GM19397 (cell line): ENCODE measurements around the gene CPXM2.

Experiments
- ATAC-seq: cut with Tn5 transposase; IDR thresholded peaks from one replicate; pipeline ENCODE4 v1.9.1; 2021; ENCODE audit warnings: mild to moderate bottlenecking, moderate library complexity; ENCODE audit not compliant: unreplicated experiment

Gene CPXM2

GRCh38 chr10:123778719-123779517 lies 112.7 kb downstream of the CPXM2 start:
- no peak for ATAC-seq

GRCh38 chr10:123777881-123778280 lies 113.7 kb downstream of the CPXM2 start:
- ATAC-seq = no peak

- ATAC-seq = no peak
Measured at GRCh38 chr10:123774132-123774742, 117.4 kb downstream of the CPXM2 start.

- no peak for ATAC-seq
Measured at GRCh38 chr10:123772645-123773508, 118.7 kb downstream of the CPXM2 start.

- ATAC-seq = no peak
Measured at GRCh38 chr10:123771877-123772644, 119.5 kb downstream of the CPXM2 start.

- no peak for ATAC-seq
Measured at GRCh38 chr10:123769647-123770046, 122.0 kb downstream of the CPXM2 start.

GRCh38 chr10:123766761-123767160 lies 124.8 kb downstream of the CPXM2 start:
- no peak for ATAC-seq

GRCh38 chr10:123766012-123766411 lies 125.6 kb downstream of the CPXM2 start:
- no peak for ATAC-seq

GRCh38 chr10:123761666-123762230 lies 129.9 kb downstream of the CPXM2 start:
- no peak for ATAC-seq

GRCh38 chr10:123761038-123761428 lies 130.6 kb downstream of the CPXM2 start:
- ATAC-seq = no peak

GRCh38 chr10:123760356-123761037 lies 131.1 kb downstream of the CPXM2 start:
- no peak for ATAC-seq

GRCh38 chr10:123759501-123760031 lies 132.0 kb downstream of the CPXM2 start:
- ATAC-seq = no peak

GRCh38 chr10:123759041-123759440 lies 132.6 kb downstream of the CPXM2 start:
- no peak for ATAC-seq

- no peak for ATAC-seq
Measured at GRCh38 chr10:123757853-123758252, 133.8 kb downstream of the CPXM2 start.

GRCh38 chr10:123755061-123755460 lies 136.5 kb downstream of the CPXM2 start:
- ATAC-seq = no peak

- ATAC-seq = no peak
Measured at GRCh38 chr10:123754123-123754522, 137.5 kb downstream of the CPXM2 start.

GRCh38 chr10:123751342-123752134 lies 140.1 kb downstream of the CPXM2 start:
- ATAC-seq = no peak

GRCh38 chr10:123750901-123751300 lies 140.7 kb downstream of the CPXM2 start:
- no peak for ATAC-seq

GRCh38 chr10:123748711-123749110 lies 142.9 kb downstream of the CPXM2 start:
- no peak for ATAC-seq
